Lower leg skin (tissue), 4 donors: ENCODE data around the gene ISG20L2. TPM values are rescaled to one million over a fixed set of nuclear protein-coding genes. Genes with fewer than 3 reads are reported as not detected.

ENCODE experiments used
- DNase-seq, 2 donors: peaks; one replicate each; pipeline ENCODE4 v3.0.0-alpha.2; 2019; ENCODE audit warnings: low spot score in 2 of 2
- H3K4me3 ChIP-seq: fragments of 200-600 bp; sonication (generic); 2 replicates; pipeline ENCODE4 v1.5.1; 2017; ENCODE audit warnings: mild to moderate bottlenecking, low read depth; ENCODE audit not compliant: poor library complexity, severe bottlenecking
- CTCF ChIP-seq, 3 donors: fragments of 450-650 bp; IDR thresholded peaks; one replicate each; pipeline ENCODE4 v1.5.1; 2016; ENCODE audit warnings: antibody characterized with exemption in 3 of 3, mild to moderate bottlenecking in 3 of 3, moderate library complexity in 2 of 3
- POLR2A ChIP-seq, 2 donors: fragments of 450-650 bp; IDR thresholded peaks; one replicate each; pipeline ENCODE4 v1.6.1; 2016 to 2017; ENCODE audit warnings: antibody characterized with exemption in 2 of 2, mild to moderate bottlenecking in 1 of 2, moderate library complexity in 1 of 2
- WGBS, 2 donors: methylation state at CpG; one replicate each; pipeline ENCODE4 v1.1.5; 2018; 5-methylcytosine and 5-hydroxymethylcytosine counted together
- intact Hi-C: fragments of 100-400 bp; cut with DNase I; formaldehyde crosslinking; loops from one replicate; pipeline ENCODE4 v1.15.0; 2023; ENCODE audit warnings: low total_unique reads
- total RNA-seq, 4 donors: library from RNA; depleted of rRNA; stranded (reverse); fragments of >200 nt; gene quantifications; one replicate each; pipeline ENCODE4 v1.1.0, GENCODE V29; 2016

ISG20L2 gene
- total RNA-seq, 4 donors from 2014 or later: 13.4 to 21.4 (median 16.7) TPM

GRCh38 chr1:156690675-156691036, 37.9 kb downstream of the ISG20L2 start:
- DNase-seq: no peak
- H3K4me3 ChIP-seq: no peak overlapping the region
- intact Hi-C loops: no loop called here
- WGBS, 2 donors: 55 to 68% methylated on average over 8 of the region's 8 CpGs
- TF ChIP-seq CTCF (IDR thresholded peaks at IDR 0.05) (no peak), POLR2A (IDR thresholded peaks at IDR 0.05) (no peak)

DNA sequence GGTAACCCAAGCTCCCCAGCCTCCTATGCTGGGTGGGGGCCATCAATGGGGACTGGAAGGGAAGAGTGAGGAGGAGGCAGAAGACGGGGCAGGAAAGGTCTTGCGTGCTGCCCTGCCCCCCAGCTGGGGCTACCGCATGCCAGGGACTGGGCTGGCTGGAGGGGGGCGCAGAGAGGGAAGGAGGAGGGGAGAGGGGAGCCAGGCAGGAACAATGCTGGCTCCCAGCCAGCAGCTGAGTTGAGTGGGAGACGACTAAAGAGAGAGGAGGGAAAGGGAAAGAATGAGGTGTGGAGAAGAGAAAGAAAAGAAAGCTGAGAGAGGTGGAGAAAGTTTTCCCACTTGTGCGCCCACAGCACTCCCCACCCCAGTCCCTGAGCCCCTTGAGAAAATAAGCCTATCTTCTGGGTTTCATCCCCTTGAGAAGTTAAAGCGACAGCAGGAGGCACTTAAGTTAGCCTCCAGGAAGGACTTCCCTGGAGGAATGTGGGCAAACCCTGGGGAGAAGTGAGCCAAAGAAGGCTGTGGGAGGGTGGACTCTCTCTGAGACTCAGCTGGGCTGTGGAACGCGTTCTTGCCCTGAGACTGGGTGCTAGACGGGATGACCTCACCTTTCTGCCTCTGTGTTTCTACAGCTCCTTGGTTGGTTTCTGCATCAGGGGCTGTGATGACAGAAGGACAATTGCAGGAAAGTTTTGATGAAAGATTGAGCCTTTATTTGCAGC, 38.5 kb downstream of the ISG20L2 start:
- TF ChIP-seq CTCF (IDR thresholded peaks at IDR 0.05): no peak
- TF ChIP-seq POLR2A (IDR thresholded peaks at IDR 0.05): no peak
- no peak for DNase-seq
- 20% methylated on average over 10 of the region's 10 CpGs for WGBS, 2 donors
- no peak overlapping the region for H3K4me3 ChIP-seq
- intact Hi-C loops: loop anchor here (2.0 kb wide), 1 partner anchor 35 kb away; no protein-coding TSS in a partner anchor

GRCh38 chr1:156689035-156689952, 39.3 kb downstream of the ISG20L2 start:
- intact Hi-C loops: loop anchor here (2.0 kb wide), 1 partner anchor 36 kb away; no protein-coding TSS in a partner anchor
- TF ChIP-seq CTCF (IDR thresholded peaks at IDR 0.05) (peak in 1 of 3 donors; percentile 75), POLR2A (IDR thresholded peaks at IDR 0.05) (no peak)
- no peak overlapping the region for H3K4me3 ChIP-seq
- WGBS, 2 donors: 1 to 2% methylated on average over 16 to 22 of the region's 23 CpGs
- DNase-seq: peak; percentile 71 to 95

- no peak overlapping the region for H3K4me3 ChIP-seq
- WGBS, 2 donors: 69 to 70% methylated on average over 5 of the region's 5 CpGs
- TF ChIP-seq CTCF (IDR thresholded peaks at IDR 0.05): no peak
- no peak for TF ChIP-seq POLR2A (IDR thresholded peaks at IDR 0.05)
- intact Hi-C loops: no loop called here
- DNase-seq: no peak
Measured at GRCh38 chr1:156684227-156684782, 44.3 kb downstream of the ISG20L2 start.

DNA sequence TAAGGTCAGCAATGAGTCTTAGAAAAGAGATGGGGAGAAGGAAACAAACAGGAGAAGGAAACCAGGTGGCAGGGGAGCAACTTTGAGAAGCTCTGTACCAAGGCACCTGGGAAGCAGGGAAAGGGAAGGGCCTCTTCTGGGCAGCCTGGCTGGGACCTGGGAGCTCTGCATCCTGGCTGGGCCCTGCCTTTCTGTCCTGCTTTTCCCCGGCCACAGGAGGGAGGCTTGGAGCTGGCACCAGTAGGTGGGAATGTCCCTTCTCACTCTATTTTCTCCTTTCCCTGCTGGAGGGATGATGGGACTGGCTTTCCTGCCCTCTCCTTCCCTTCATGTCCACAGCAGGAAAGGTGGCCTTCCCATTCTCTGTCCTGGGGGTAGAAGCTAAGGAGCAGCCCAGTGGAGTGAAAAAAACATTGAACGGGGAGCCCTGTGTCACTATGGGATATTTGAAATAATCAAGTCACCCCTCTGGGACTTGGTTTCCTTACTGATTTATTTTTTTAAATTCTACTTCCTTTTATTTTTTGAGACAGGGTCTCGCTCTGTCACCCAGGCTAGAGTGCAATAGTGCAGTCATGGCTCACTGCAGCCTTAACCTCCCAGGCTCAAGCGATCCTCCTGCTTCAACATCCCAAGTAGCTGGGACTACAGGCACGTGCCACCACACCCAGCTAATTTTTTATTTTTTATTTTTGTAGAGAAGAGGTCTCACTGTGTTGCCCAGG, 46.2 kb downstream of the ISG20L2 start:
- intact Hi-C loops: no loop called here
- no peak for TF ChIP-seq CTCF (IDR thresholded peaks at IDR 0.05)
- no peak for TF ChIP-seq POLR2A (IDR thresholded peaks at IDR 0.05)
- 63 to 68% methylated on average over 5 of the region's 5 CpGs for WGBS, 2 donors
- no peak overlapping the region for H3K4me3 ChIP-seq
- DNase-seq: no peak
